HL-60/S4 (cell line): ENCODE results near the gene SOHLH1.
"Not testable (repeated sequence)": the region's sequence is repeated elsewhere in the genome, so short reads cannot be mapped to it uniquely, and the experiment has no call there.

Experiments
- in situ Hi-C: fragments of 300-500 bp; cut with MboI; formaldehyde crosslinking; loops from 2 replicates; pipeline ENCODE4 v1.14.3; 2022; ENCODE audit warnings: low sequenced_read_pairs

SOHLH1 gene

GRCh38 chr9:135680056-135680455 lies 19.2 kb downstream of the SOHLH1 start:
- in situ Hi-C loops, result no loop called here

GRCh38 chr9:135678236-135679017 lies 20.9 kb downstream of the SOHLH1 start:
- in situ Hi-C loops, result no loop called here

- in situ Hi-C loops, result no loop called here
Observed at GRCh38 chr9:135677641-135678168, 21.6 kb downstream of the SOHLH1 start.

GRCh38 chr9:135676891-135677290 lies 22.4 kb downstream of the SOHLH1 start:
- in situ Hi-C loops, result no loop called here

- in situ Hi-C loops, result no loop called here
Observed at GRCh38 chr9:135674977-135675376, 24.3 kb downstream of the SOHLH1 start.

- in situ Hi-C loops, result no loop called here
Observed at GRCh38 chr9:135673941-135674340, 25.3 kb downstream of the SOHLH1 start.

GRCh38 chr9:135672786-135673185 lies 26.5 kb downstream of the SOHLH1 start:
- in situ Hi-C loops, result not testable (repeated sequence)

GRCh38 chr9:135671591-135672041 lies 27.7 kb downstream of the SOHLH1 start:
- in situ Hi-C loops, result no loop called here

GRCh38 chr9:135670721-135671590 lies 28.3 kb downstream of the SOHLH1 start:
- in situ Hi-C loops, result no loop called here

- in situ Hi-C loops, result no loop called here
Observed at GRCh38 chr9:135669616-135670285, 29.5 kb downstream of the SOHLH1 start.

- in situ Hi-C loops, result not testable (repeated sequence)
Observed at GRCh38 chr9:135669018-135669417, 30.3 kb downstream of the SOHLH1 start.

GRCh38 chr9:135667463-135668001 lies 31.7 kb downstream of the SOHLH1 start:
- in situ Hi-C loops, result no loop called here

GRCh38 chr9:135666534-135667462 lies 32.5 kb downstream of the SOHLH1 start:
- in situ Hi-C loops, result no loop called here

- in situ Hi-C loops, result no loop called here
Observed at GRCh38 chr9:135665795-135666189, 33.5 kb downstream of the SOHLH1 start.

GRCh38 chr9:135664801-135665794 lies 34.2 kb downstream of the SOHLH1 start:
- in situ Hi-C loops, result no loop called here

GRCh38 chr9:135664266-135664665 lies 35.0 kb downstream of the SOHLH1 start:
- in situ Hi-C loops, result no loop called here

GRCh38 chr9:135663857-135664256 lies 35.4 kb downstream of the SOHLH1 start:
- in situ Hi-C loops, result no loop called here

GRCh38 chr9:135663451-135663770 lies 35.9 kb downstream of the SOHLH1 start:
- in situ Hi-C loops, result no loop called here
